AG08395 (cell line): ENCODE data around the gene ANKH.

Source experiments
- DNase-seq: peaks from one replicate; pipeline ENCODE4 v3.0.0; 2012; ENCODE audit warnings: mixed read lengths, low spot score

Gene ANKH

GRCh38 chr5:14664270-14665100 lies 207.1 kb downstream of the ANKH start, which contains the start of gene OTULIN:
Gene OTULIN (plus strand): TSS chr5:14664718. CDS start chr5:14664826, 108 bp downstream.
- DNase-seq, result peak; percentile 99

DNA sequence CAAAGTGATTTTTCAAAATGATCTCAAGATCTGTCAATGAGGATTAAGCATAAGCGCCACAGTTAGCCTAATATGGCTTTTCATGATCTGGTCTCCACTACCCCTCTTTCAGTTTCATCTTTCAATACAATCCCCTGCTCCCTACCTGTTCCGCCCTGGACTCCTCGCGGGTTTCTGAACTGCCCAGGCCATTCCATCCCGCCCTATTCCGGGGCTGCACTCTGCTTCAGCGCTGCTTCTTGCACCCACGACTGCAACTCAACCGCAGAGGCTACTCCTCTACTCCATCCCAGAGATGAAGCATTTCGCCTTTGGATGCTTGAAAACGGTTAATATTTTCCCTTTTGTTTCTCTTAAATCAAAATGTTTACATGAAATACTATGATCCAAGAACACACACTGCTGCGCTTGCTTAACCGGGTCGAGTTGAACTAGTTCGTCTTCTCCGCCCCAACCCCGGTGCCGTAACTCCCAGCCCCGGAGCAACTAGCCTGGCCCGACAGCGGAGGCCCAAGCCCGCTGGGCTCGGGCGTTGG lies 207.8 kb downstream of the ANKH start:
- DNase-seq, result peak; percentile 36

GRCh38 chr5:14662721-14663260 lies 208.8 kb downstream of the ANKH start:
- no peak for DNase-seq

DNA sequence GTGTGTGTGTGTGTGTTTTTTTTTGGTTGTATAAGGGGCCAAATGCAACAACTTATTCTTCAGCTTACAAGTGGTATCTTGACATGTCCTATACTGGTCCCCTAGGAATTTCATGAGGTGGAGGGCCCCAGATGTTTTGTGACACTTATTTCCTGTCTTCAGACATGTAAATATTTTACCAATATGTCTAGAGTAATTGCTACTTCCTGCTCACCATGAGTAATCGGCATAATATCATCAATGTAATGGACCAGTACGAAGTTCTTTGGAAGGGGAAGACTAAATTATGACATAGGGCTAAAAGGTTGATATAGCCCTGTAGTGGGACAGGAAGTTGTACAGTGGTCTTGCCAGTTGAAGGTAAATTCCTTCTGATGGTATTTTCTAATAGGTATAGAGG lies 210.7 kb downstream of the ANKH start:
- DNase-seq, result no peak

GRCh38 chr5:14659821-14660607 lies 211.6 kb downstream of the ANKH start:
- peak; percentile 35 for DNase-seq

DNA sequence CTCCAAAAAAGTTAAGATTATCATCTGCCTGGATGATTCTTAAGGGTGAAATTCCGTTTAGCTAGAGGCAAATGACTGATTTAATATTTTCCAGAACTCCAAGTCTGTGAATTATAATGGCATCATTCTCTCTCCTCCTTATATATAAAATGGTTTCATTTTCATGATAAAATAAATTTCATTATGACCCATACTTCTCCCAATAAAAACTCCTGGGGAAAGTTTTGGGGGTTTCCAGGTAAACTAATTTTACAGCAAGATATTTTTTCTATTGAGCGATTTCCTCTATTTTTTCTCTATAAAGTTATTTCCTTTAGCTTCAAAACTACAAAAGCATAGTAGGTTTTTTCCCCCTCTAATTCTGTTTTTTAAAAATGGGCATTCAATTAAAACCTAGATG lies 214.7 kb downstream of the ANKH start:
- no peak for DNase-seq

DNA sequence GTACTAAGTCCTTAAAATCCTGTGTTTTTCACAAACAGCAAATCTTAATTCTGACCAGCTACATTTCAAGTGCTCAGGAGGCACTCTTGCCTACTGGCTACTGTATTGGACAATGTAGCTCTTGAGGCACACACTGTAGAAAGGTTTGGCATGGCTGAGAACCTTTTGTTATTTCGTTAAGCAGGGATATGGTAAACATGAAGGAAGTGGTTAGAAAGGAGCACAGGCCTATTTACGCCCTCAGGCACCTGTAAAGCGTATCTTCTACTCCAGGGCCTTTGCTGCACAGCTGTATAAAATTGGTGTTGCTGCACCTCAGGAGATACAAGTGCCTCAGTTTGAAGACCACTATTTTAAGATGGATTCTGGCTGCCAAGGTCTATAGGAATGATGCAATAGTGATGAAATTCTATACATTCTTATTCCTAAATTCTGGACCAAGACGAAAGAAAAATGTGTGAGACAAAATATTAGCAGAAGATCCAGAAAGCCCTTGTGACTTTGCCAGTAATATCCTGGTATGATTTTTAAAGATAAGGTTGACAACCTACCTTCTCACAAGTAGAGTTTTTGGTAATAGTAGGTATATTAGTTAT lies 216.3 kb downstream of the ANKH start:
- no peak for DNase-seq
